ENCODE results near the gene P4HB.

The P4HB gene

DNA sequence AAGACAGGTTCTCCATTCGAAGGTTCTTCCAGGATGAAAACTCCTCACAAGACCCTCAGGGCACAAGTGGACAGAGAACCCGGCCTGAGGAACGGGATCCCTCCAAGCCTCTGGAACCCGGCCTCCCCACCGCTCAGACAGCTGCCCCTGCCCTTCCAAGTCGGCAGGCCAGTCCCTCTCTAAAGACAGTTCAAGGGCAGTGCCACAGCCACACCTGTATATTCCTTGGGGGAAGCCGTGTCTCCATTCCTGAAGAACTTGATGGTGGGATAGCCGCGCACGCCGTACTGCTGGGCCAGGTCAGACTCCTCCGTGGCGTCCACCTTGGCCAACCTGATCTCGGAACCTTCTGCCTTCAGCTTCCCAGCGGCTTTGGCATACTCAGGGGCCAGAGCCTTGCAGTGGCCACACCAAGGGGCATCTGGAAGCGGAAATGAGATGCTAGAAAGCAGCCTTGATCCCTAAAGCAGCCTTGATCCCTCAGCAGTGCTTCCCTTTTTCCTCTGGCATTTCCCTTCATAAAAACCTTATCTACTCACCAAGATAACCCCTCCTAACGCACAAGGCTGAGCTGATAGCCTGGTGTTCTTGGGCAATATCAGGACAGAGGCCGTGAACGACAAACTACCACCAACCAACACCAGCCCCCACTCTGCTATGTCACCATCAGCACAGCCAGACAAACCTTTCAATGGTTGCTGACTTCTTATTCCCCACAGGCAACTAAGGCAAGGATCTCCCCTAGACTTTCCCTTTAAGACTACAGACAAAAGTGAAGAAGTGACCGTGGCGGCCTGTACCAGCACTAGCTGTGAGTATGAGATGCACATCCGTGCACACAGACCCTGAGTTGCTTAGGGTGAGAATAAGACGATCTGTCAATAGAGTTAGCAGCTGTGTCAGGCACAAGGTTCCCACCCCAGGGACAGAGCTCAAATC is 1.1 kb downstream of the P4HB start:
- TF ChIP-seq, protein P1, sequence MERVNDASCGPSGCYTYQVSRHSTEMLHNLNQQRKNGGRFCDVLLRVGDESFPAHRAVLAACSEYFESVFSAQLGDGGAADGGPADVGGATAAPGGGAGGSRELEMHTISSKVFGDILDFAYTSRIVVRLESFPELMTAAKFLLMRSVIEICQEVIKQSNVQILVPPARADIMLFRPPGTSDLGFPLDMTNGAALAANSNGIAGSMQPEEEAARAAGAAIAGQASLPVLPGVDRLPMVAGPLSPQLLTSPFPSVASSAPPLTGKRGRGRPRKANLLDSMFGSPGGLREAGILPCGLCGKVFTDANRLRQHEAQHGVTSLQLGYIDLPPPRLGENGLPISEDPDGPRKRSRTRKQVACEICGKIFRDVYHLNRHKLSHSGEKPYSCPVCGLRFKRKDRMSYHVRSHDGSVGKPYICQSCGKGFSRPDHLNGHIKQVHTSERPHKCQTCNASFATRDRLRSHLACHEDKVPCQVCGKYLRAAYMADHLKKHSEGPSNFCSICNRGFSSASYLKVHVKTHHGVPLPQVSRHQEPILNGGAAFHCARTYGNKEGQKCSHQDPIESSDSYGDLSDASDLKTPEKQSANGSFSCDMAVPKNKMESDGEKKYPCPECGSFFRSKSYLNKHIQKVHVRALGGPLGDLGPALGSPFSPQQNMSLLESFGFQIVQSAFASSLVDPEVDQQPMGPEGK (CRISPR knock-in tag; IDR thresholded peaks at IDR 0.05; ENCODE audit: borderline replicate concordance), result no peak
- TF ChIP-seq TOX (CRISPR knock-in tag; IDR thresholded peaks at IDR 0.05; ENCODE audit: borderline replicate concordance) (no peak), ISL1 (CRISPR knock-in tag; IDR thresholded peaks at IDR 0.05) (no peak), GLIS3 (CRISPR knock-in tag; IDR thresholded peaks at IDR 0.05) (no peak), CSDC2 (CRISPR knock-in tag; IDR thresholded peaks at IDR 0.05) (no peak)
- no peak for ATAC-seq

DNA sequence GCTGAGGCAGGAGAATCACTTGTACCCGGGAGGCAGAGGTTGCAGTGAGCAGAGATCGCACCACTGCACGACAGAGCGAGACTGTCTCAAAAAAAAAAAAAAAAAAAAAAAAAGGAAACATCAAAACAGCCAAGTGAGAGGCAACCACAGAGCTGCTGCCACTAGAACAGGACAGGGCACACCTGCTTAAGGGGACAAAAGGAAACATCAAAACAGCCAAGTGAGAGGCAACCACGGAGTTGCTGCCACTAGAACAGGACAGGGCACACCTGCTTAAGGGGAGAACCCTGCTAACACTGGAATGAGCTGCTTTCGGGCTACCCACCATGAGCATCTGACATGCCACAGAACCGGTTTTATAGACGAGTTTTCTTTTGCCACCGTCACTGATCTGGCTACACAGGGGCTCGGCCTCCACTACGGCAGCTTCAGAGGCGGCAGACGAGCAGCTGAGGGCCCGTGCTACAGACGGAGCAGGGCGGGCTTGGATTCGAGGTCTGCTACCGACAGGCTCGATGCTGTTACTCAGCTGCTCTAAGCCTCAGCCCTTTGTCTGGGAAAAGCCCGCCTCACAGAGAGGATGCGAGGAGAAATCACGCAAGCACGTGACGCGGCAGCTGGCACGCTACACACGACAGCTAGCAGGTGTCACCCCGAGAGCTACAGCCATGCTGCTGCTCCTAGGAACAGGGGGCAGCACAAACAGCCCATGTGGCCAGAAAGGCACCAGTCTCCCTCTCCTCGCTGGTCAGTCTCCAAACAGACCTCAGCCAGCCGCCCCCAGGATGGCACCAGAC is 2.0 kb downstream of the P4HB start:
- ATAC-seq, result no peak
- TF ChIP-seq SNAI2 (CRISPR knock-in tag; IDR thresholded peaks at IDR 0.05), result no peak
- TF ChIP-seq, protein P2, sequence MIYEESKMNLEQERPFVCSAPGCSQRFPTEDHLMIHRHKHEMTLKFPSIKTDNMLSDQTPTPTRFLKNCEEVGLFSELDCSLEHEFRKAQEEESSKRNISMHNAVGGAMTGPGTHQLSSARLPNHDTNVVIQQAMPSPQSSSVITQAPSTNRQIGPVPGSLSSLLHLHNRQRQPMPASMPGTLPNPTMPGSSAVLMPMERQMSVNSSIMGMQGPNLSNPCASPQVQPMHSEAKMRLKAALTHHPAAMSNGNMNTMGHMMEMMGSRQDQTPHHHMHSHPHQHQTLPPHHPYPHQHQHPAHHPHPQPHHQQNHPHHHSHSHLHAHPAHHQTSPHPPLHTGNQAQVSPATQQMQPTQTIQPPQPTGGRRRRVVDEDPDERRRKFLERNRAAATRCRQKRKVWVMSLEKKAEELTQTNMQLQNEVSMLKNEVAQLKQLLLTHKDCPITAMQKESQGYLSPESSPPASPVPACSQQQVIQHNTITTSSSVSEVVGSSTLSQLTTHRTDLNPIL (CRISPR knock-in tag; IDR thresholded peaks at IDR 0.05; ENCODE audit: low read depth), result no peak
- TF ChIP-seq ZFP3 (CRISPR knock-in tag; IDR thresholded peaks at IDR 0.05), result no peak
- TF ChIP-seq ZFP30 (CRISPR knock-in tag; IDR thresholded peaks at IDR 0.05), result no peak
- no peak for TF ChIP-seq ISL1 (CRISPR knock-in tag; IDR thresholded peaks at IDR 0.05)
- TF ChIP-seq TOX (CRISPR knock-in tag; IDR thresholded peaks at IDR 0.05; ENCODE audit: borderline replicate concordance), result no peak
- TF ChIP-seq ZC3H10 (CRISPR knock-in tag; IDR thresholded peaks at IDR 0.05), result no peak
- no peak for TF ChIP-seq PPARA (CRISPR knock-in tag; IDR thresholded peaks at IDR 0.05; ENCODE audit: borderline replicate concordance)
- TF ChIP-seq CSDC2 (CRISPR knock-in tag; IDR thresholded peaks at IDR 0.05), result no peak

DNA sequence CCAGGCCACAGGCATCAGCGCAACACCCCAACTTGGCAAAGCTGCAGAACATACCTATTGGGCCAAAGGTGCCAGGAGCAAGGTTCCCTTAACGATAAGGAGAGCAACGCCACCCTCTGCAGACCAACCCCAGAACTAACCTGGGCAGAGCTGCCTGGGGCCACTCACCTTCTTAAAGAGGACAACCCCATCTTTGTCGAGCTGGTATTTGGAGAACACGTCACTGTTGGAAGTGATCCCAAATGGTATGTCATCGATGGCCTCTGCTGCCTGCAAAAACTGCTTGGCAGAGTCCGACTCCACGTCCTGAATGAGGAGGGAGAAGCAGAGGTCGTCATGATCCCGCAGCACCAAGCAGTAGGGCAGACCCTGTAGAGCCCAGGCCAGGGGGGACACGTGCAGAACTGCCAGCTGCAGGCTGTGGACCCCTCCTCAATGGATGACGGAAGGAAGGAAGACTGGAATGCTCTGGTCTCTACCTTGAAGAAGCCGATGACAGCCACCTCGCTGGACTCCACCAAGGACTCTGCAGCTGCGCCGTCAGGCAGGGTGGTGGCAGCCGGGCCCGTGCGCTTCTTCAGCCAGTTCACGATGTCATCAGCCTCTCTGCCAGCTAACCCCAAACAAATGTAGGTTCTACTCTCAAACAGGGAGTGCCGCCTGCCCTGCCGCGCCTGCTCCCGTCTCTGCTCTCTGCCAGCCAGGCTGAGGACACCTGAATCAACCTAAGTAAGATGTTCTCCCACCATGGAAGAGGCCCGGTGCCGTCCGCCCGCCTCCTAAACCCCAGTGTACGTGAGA is 5.2 kb downstream of the P4HB start:
- TF ChIP-seq TOX (CRISPR knock-in tag; IDR thresholded peaks at IDR 0.05; ENCODE audit: borderline replicate concordance) (no peak), OSR1 (CRISPR knock-in tag; IDR thresholded peaks at IDR 0.05) (no peak), RARB (CRISPR knock-in tag; IDR thresholded peaks at IDR 0.05) (no peak), PPARA (CRISPR knock-in tag; IDR thresholded peaks at IDR 0.05; ENCODE audit: borderline replicate concordance) (no peak), CSDC2 (CRISPR knock-in tag; IDR thresholded peaks at IDR 0.05) (no peak), ZFP30 (CRISPR knock-in tag; IDR thresholded peaks at IDR 0.05) (no peak), ZNF565 (CRISPR knock-in tag; conservative IDR thresholded peaks at IDR 0.05; ENCODE audit: low read depth) (no peak), ZC3H10 (CRISPR knock-in tag; IDR thresholded peaks at IDR 0.05) (no peak)

DNA sequence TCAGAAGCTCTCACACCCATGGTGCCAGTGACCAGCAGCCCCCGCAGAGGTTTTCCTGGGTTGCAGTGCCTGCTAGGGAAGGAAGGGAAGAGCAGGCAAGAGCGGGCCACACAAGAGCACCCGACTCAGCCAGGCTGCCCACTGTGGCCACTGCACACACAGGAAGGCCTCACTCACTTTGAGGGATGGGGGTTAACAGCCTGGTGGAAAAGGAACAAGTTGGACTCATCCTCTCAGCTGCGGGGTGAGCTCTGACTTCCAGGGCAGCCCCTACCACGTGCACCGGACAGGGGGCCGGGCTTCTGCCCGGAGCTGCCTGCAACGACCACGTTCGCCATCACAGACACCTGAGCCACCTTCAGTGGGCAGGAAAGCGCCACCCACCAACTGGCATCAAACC is 8.1 kb downstream of the P4HB start:
- no peak for ATAC-seq
- TF ChIP-seq ZC3H10 (CRISPR knock-in tag; IDR thresholded peaks at IDR 0.05) (no peak), TCF4 (CRISPR knock-in tag; IDR thresholded peaks at IDR 0.05; ENCODE audit: borderline replicate concordance) (no peak), ESRRG (CRISPR knock-in tag; IDR thresholded peaks at IDR 0.05) (no peak), CSDC2 (CRISPR knock-in tag; IDR thresholded peaks at IDR 0.05) (no peak), OSR1 (CRISPR knock-in tag; IDR thresholded peaks at IDR 0.05) (no peak), PPARA (CRISPR knock-in tag; IDR thresholded peaks at IDR 0.05; ENCODE audit: borderline replicate concordance) (no peak), ARNTL (CRISPR knock-in tag; IDR thresholded peaks at IDR 0.05; ENCODE audit: borderline replicate concordance, low read depth) (no peak), ISL1 (CRISPR knock-in tag; IDR thresholded peaks at IDR 0.05) (no peak), ZFP30 (CRISPR knock-in tag; IDR thresholded peaks at IDR 0.05) (no peak), ZNF70 (CRISPR knock-in tag; IDR thresholded peaks at IDR 0.05) (no peak), TOX (CRISPR knock-in tag; IDR thresholded peaks at IDR 0.05; ENCODE audit: borderline replicate concordance) (no peak), SNAI2 (CRISPR knock-in tag; IDR thresholded peaks at IDR 0.05) (no peak), BACH2 (CRISPR knock-in tag; IDR thresholded peaks at IDR 0.05; ENCODE audit: borderline replicate concordance) (no peak)
- TF ChIP-seq, protein P2 (CRISPR knock-in tag; IDR thresholded peaks at IDR 0.05; ENCODE audit: low read depth), result no peak
- TF ChIP-seq, protein P1 (CRISPR knock-in tag; IDR thresholded peaks at IDR 0.05; ENCODE audit: borderline replicate concordance), result no peak
- TF ChIP-seq, protein P3, sequence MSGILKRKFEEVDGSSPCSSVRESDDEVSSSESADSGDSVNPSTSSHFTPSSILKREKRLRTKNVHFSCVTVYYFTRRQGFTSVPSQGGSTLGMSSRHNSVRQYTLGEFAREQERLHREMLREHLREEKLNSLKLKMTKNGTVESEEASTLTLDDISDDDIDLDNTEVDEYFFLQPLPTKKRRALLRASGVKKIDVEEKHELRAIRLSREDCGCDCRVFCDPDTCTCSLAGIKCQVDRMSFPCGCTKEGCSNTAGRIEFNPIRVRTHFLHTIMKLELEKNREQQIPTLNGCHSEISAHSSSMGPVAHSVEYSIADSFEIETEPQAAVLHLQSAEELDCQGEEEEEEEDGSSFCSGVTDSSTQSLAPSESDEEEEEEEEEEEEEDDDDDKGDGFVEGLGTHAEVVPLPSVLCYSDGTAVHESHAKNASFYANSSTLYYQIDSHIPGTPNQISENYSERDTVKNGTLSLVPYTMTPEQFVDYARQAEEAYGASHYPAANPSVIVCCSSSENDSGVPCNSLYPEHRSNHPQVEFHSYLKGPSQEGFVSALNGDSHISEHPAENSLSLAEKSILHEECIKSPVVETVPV (CRISPR knock-in tag; IDR thresholded peaks at IDR 0.05), result no peak

More for the DNA sequence above, 5.2 kb downstream of the P4HB start:
- ATAC-seq, result no peak

Data from SK-N-SH treated with all-trans-retinoic acid at 6 μM for 48 hours (cell line).